CD4-positive, CD25-positive, alpha-beta regulatory T cell (primary cell): ENCODE results near the gene CD247. TPM values are rescaled to one million over a fixed set of nuclear protein-coding genes. Genes with fewer than 3 reads are reported as not detected.

Source experiments
- ATAC-seq, 2 donors: fragments of 150-1000 bp; cut with Tn5 transposase; one replicate each; pipeline ENCODE4 v1.10.0; 2021; ENCODE audit warnings: low read depth in 2 of 2, moderate number of reproducible peaks in 2 of 2, moderate library complexity in 1 of 2
- DNase-seq, 3 donors: peaks; one replicate each; pipeline versions ENCODE4 v3.0.0 to v3.0.0-alpha.2; 2012 to 2022; ENCODE audit warnings: mixed read lengths in 1 of 3
- H3K27ac ChIP-seq: one replicate; pipeline ENCODE4 v1.7.0; 2013; ENCODE audit warnings: mild to moderate bottlenecking, low read length; ENCODE audit not compliant: insufficient read depth, poor library complexity, severe bottlenecking
- H3K27me3 ChIP-seq: one replicate; pipeline ENCODE4 v1.7.0; 2013; ENCODE audit warnings: low read length; ENCODE audit not compliant: control insufficient read depth, insufficient read depth
- H3K36me3 ChIP-seq: one replicate; pipeline ENCODE4 v1.7.0; 2013; ENCODE audit warnings: mild to moderate bottlenecking, low read length, moderate library complexity; ENCODE audit not compliant: control insufficient read depth, insufficient read depth
- H3K4me1 ChIP-seq: 2 replicates; pipeline ENCODE4 v1.7.0; 2013; ENCODE audit warnings: mild to moderate bottlenecking, low read length; ENCODE audit not compliant: insufficient read depth, control insufficient read depth, poor library complexity, severe bottlenecking
- H3K4me3 ChIP-seq: one replicate; pipeline ENCODE4 v1.7.0; 2013; ENCODE audit warnings: low read depth, mild to moderate bottlenecking, low read length, moderate library complexity
- H3K9me3 ChIP-seq, 2 experiments: 1 replicate in 1 of 2; 2 replicates in 1 of 2; pipeline ENCODE4 v1.7.0; 2013; ENCODE audit warnings: low read length in 2 of 2, mild to moderate bottlenecking in 1 of 2, moderate library complexity in 1 of 2; ENCODE audit not compliant: control insufficient read depth in 2 of 2
- H3K27ac Mint-ChIP-seq, 3 donors: one replicate each; pipeline ENCODE4 v1.8.0; 2020 to 2022; ENCODE audit warnings: mild to moderate bottlenecking in 3 of 3, mixed read lengths in 3 of 3, moderate library complexity in 2 of 3
- H3K27me3 Mint-ChIP-seq: one replicate; pipeline ENCODE4 v1.8.0; 2022; ENCODE audit warnings: mild to moderate bottlenecking, mixed read lengths
- H3K36me3 Mint-ChIP-seq: one replicate; pipeline ENCODE4 v1.8.0; 2020; ENCODE audit warnings: mixed read lengths
- H3K4me1 Mint-ChIP-seq, 4 donors: one replicate each; pipeline ENCODE4 v1.8.0; 2020 to 2022; ENCODE audit warnings: mixed read lengths in 4 of 4, mild to moderate bottlenecking in 1 of 4
- H3K4me3 Mint-ChIP-seq, 4 donors: one replicate each; pipeline ENCODE4 v1.8.0; 2020 to 2022; ENCODE audit warnings: mild to moderate bottlenecking in 4 of 4, mixed read lengths in 4 of 4, moderate library complexity in 3 of 4
- H3K9me3 Mint-ChIP-seq, 7 donors: one replicate each; pipeline ENCODE4 v1.8.0; 2020 to 2022; ENCODE audit warnings: mixed read lengths in 7 of 7, mild to moderate bottlenecking in 3 of 7, moderate library complexity in 2 of 7
- polyA plus RNA-seq, 4 donors: library from polyadenylated mRNA; unstranded; fragments of 300-500 nt; fragmentation: Illumina TruSeq; gene quantifications; one replicate each; pipeline ENCODE4 v1.2.3, GENCODE V29; 2021
- total RNA-seq: library from RNA; stranded (reverse); gene quantifications from one replicate; pipeline ENCODE4 v1.2.3, GENCODE V29; 2022

Gene CD247
- total and polyA plus RNA-seq, 5 donors from 2014 or later: 410 to 718 (median 424) TPM

DNA sequence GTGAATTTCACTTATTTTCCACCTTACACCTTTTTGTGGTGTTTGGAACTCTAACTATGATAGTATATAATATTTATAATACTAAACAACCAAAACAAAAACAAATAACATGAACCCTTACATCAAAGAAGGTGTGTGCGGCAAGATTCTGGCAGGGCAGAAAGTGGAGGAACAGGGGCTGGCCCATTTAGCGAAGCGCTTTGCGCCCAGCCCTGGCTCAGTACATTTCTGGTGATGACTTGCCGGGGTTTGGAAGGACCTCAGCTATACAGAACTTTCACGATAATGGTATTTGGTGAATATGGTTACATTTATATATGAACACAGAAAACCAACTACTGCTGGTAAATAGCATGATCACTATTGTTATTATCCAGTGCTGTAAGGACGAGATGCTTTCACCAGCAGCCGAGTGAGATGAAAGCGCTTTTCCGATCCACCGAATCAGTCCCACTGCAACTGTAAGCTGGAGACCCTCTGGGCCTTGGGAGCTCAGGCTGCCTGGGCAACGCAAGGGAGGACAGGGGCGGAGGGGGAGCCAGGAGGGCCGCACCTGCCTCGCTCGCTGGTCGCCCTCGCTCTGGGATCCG lies 63.9 kb downstream of the CD247 start:
- no peaks in the 10 kb centered on the region for H3K27me3 ChIP-seq
- peaks cover 80% of the 10 kb centered on the region for H3K4me1 ChIP-seq
- no peaks in the 10 kb centered on the region for H3K9me3 ChIP-seq
- peak overlapping the region; percentile 98 for H3K27ac ChIP-seq
- ATAC-seq: no peak
- Mint-ChIP-seq H3K36me3 (peaks cover 10% of the 10 kb centered on the region), H3K4me1 (peaks cover 45 to 80% (median 60%) of the 10 kb centered on the region in 4 donors), H3K9me3 (no peaks in the 10 kb centered on the region), H3K4me3 (peak overlapping the region; percentile 83 to 100 (median 89)), H3K27ac (peak overlapping the region; percentile 73 to 94 (median 83)), H3K27me3 (no peaks in the 10 kb centered on the region)
- peak overlapping the region; percentile 75 for H3K4me3 ChIP-seq
- H3K36me3 ChIP-seq: peaks cover 17% of the 10 kb centered on the region
- no peak for DNase-seq

DNA sequence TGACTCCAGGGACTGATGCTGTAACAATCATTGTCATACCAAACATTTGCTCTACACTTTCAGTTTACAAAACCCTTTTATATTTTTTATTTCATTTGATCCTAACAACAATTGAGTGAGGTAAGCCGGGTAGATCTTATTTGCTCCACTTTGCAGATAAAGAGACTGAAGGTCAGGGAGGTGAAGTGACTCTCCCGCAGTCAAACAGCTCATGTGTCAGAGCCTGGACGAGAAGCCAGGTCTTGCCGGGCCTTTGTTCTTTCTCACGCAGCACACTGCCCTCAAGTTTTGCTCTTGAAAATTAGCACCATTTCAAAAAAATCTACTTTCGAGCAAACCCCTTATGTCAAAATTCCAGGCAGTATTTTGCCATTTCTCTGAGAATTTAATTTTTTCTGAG lies 65.2 kb downstream of the CD247 start:
- Mint-ChIP-seq H3K36me3 (peaks cover 10% of the 10 kb centered on the region), H3K4me3 (peak overlapping the region; percentile 83 to 100 (median 90)), H3K4me1 (peaks cover 46 to 84% (median 64%) of the 10 kb centered on the region in 4 donors), H3K9me3 (no peaks in the 10 kb centered on the region), H3K27me3 (no peaks in the 10 kb centered on the region), H3K27ac (peak overlapping the region; percentile 83 to 97 (median 91))
- Histone ChIP-seq H3K27me3 (no peaks in the 10 kb centered on the region), H3K36me3 (peaks cover 13% of the 10 kb centered on the region), H3K4me3 (peak overlapping the region; percentile 75), H3K9me3 (no peaks in the 10 kb centered on the region), H3K27ac (peak overlapping the region; percentile 98), H3K4me1 (peaks cover 89% of the 10 kb centered on the region)
- no peak for DNase-seq
- no peak for ATAC-seq

DNA sequence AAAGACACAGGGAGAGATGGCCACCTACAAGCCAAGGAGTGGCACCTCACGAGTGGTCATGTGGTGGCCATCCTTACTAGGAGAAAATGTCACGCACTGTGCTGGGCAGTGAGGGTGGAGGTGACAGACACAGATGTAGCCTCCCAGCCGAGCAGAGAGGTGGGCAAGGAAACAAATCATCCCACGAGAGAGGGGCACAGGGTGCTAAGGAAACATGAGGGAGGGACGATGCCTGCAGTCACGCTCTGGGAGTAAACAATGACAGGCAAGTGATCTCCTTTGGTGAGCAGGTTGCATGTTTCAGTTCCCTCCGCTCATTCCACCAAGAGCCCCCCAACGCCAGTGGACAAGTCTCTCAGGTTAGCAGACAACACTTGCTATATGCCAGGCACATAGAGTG lies 65.8 kb downstream of the CD247 start:
- Mint-ChIP-seq H3K36me3 (peaks cover 7% of the 10 kb centered on the region), H3K4me3 (peak overlapping the region; percentile 58 to 100 (median 80)), H3K27me3 (no peaks in the 10 kb centered on the region), H3K27ac (peak overlapping the region; percentile 78 to 97 (median 83)), H3K9me3 (no peaks in the 10 kb centered on the region), H3K4me1 (peaks cover 46 to 84% (median 61%) of the 10 kb centered on the region in 4 donors)
- H3K36me3 ChIP-seq: peaks cover 7% of the 10 kb centered on the region
- no peak for ATAC-seq
- no peaks in the 10 kb centered on the region for H3K27me3 ChIP-seq
- no peaks in the 10 kb centered on the region for H3K9me3 ChIP-seq
- peak overlapping the region; percentile 98 for H3K27ac ChIP-seq
- peak overlapping the region; percentile 75 for H3K4me3 ChIP-seq
- H3K4me1 ChIP-seq: peaks cover 88% of the 10 kb centered on the region
- DNase-seq: no peak

DNA sequence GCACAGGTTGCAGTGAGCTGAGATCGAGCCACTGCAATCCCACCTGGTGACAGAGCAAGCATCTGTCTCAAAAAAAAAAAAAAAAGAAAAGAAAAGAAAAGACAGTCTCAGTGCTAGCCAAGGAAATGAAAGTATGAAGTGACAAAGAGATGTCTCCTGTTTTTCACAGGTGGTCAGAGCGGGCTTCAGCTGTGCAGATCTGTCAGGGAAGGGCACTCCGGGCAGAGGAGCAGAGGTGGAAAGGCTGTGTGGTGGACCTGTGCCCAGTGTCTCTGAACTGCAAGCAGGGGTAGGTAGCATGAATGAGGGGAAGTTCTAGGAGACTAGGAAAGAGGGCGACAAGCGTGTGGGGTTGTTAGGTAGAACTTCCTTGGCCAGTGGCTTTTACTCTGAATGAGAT lies 67.5 kb downstream of the CD247 start:
- Mint-ChIP-seq H3K27ac (peak overlapping the region; percentile 83 to 97 (median 92)), H3K4me3 (peak overlapping the region; percentile 85 to 100 (median 92)), H3K9me3 (no peaks in the 10 kb centered on the region), H3K27me3 (no peaks in the 10 kb centered on the region), H3K36me3 (peaks cover 10% of the 10 kb centered on the region), H3K4me1 (peaks cover 46 to 84% (median 64%) of the 10 kb centered on the region in 4 donors)
- Histone ChIP-seq H3K27ac (peak overlapping the region; percentile 98), H3K36me3 (peaks cover 10% of the 10 kb centered on the region), H3K27me3 (no peaks in the 10 kb centered on the region), H3K4me1 (peaks cover 89% of the 10 kb centered on the region), H3K9me3 (no peaks in the 10 kb centered on the region), H3K4me3 (peak overlapping the region; percentile 27)
- no peak for ATAC-seq
- DNase-seq: peak in 1 of 3 donors; percentile 54

DNA sequence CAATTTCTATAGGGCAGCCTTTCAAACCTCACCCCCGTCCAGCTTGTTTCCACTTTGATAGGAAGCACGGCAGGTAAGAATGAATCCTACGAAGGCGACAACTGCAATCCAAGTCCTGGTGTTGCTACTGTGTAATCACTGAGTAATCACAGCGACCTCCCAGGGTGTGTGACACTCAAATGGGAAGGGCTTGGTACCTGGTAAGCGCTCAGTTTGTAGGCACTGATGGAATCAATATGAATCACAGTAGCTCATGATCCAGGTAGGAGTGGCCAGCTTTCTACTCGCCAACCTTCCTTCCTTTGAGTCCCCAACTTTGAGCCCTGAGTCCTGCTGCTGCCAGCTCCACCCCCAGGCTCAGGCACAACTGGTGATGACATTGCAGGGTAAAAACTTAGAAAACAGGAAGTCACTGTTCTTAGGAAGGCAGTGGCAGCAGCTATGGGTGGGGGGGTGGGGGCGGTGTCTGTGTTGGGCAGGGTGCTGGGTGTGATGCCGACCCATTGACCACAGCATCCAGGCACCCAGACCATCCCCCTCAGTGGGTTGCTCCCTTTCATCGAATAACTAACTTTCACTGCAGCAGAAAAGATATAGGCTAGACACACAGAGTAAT lies 70.7 kb downstream of the CD247 start:
- ATAC-seq: peak; percentile 84 to 88
- Mint-ChIP-seq H3K4me1 (peaks cover 35 to 97% (median 71%) of the 10 kb centered on the region in 4 donors), H3K27ac (peak overlapping the region; percentile 97 to 98 (median 98)), H3K36me3 (peaks cover 27% of the 10 kb centered on the region), H3K4me3 (peak overlapping the region; percentile 85 to 91 (median 86)), H3K9me3 (peaks cover 0 to 2% (median 0%) of the 10 kb centered on the region in 7 donors), H3K27me3 (no peaks in the 10 kb centered on the region)
- peak; percentile 68 to 94 (median 77) for DNase-seq
- H3K27ac ChIP-seq: peak overlapping the region; percentile 98
- H3K9me3 ChIP-seq: no peaks in the 10 kb centered on the region
- H3K27me3 ChIP-seq: no peaks in the 10 kb centered on the region
- peak overlapping the region; percentile 80 for H3K4me3 ChIP-seq
- peaks cover 33% of the 10 kb centered on the region for H3K36me3 ChIP-seq
- H3K4me1 ChIP-seq: peaks cover 95% of the 10 kb centered on the region

DNA sequence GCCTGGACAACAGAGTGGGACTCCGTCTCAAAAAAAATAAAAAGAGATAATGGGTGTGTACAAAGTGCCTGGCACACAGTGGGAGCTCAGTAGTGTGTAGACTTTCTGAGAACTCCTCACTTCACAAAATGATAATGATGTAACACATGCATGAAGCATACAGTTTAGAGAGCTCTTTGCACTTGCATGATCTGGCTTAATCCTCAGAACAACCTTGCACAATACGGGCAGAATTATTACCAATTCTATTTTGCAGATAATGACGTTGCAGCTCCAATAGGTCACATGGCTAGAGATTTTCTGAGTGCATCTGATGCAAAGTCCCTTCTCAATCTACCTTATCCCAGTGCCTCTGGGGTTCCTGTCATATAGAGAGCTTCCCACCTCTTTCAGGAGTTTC lies 71.4 kb downstream of the CD247 start:
- H3K4me1 ChIP-seq: peaks cover 96% of the 10 kb centered on the region
- peaks cover 33% of the 10 kb centered on the region for H3K36me3 Mint-ChIP-seq
- ATAC-seq: no peak
- peak overlapping the region; percentile 98 for H3K27ac ChIP-seq
- H3K4me3 ChIP-seq: peak overlapping the region; percentile 80
- H3K9me3 Mint-ChIP-seq: peaks cover 0 to 2% (median 0%) of the 10 kb centered on the region in 7 donors
- H3K36me3 ChIP-seq: peaks cover 31% of the 10 kb centered on the region
- peak overlapping the region; percentile 97 to 98 (median 98) for H3K27ac Mint-ChIP-seq
- DNase-seq: no peak
- H3K4me1 Mint-ChIP-seq: peaks cover 29 to 97% (median 71%) of the 10 kb centered on the region in 4 donors
- H3K27me3 ChIP-seq: no peaks in the 10 kb centered on the region
- peak overlapping the region; percentile 85 to 91 (median 86) for H3K4me3 Mint-ChIP-seq
- H3K9me3 ChIP-seq: no peaks in the 10 kb centered on the region
- no peaks in the 10 kb centered on the region for H3K27me3 Mint-ChIP-seq

DNA sequence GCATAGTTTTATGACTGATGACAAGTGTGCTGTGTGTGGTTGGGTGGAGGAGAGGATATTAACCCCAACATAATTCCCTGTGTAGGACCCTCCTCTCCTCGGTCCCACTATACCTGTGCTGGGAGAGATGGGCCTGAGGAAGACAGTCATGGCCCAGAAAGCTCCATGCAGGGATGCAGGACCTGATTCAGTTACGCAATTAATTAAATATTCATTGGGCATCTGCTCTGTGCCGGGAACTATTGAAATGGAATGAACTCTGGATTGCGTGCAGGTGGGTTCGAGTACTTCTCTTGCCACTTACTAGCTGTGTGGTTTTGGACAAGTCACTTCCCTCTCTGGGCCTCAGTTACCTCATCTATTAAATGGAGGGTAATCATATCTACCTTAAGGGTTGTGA lies 74.6 kb downstream of the CD247 start:
- Histone ChIP-seq H3K36me3 (peaks cover 56% of the 10 kb centered on the region), H3K4me1 (peaks cover 94% of the 10 kb centered on the region), H3K9me3 (no peaks in the 10 kb centered on the region), H3K27ac (peak overlapping the region; percentile 62), H3K27me3 (no peaks in the 10 kb centered on the region), H3K4me3 (no peak overlapping the region)
- ATAC-seq (no peak), DNase-seq (no peak)
- Mint-ChIP-seq H3K4me1 (peaks cover 12 to 96% (median 69%) of the 10 kb centered on the region in 4 donors), H3K9me3 (peaks cover 0 to 2% (median 0%) of the 10 kb centered on the region in 7 donors), H3K4me3 (peak overlapping the region in 2 of 4 donors; percentile 15 to 22), H3K36me3 (peaks cover 48% of the 10 kb centered on the region), H3K27ac (peak overlapping the region; percentile 60 to 98 (median 93)), H3K27me3 (no peaks in the 10 kb centered on the region)
